Nephron (organoid): ENCODE results near the gene SRF.
A peak's percentile ranks its signal among the peaks of the same experiment; 100 is the strongest.
"Not testable (repeated sequence)": the region's sequence is repeated elsewhere in the genome, so short reads cannot be mapped to it uniquely, and the experiment has no call there.

ENCODE experiments used
- H3K27ac Mint-ChIP-seq, 3 experiments: 2 replicates each; pipeline ENCODE4 v1.8.0; 2020; ENCODE audit warnings: mixed read lengths in 3 of 3, mild to moderate bottlenecking in 2 of 3, moderate library complexity in 1 of 3
- H3K27me3 Mint-ChIP-seq: 2 replicates; pipeline ENCODE4 v1.8.0; 2021; ENCODE audit warnings: low read depth, mild to moderate bottlenecking, moderate library complexity, mixed read lengths
- H3K36me3 Mint-ChIP-seq: 2 replicates; pipeline ENCODE4 v1.8.0; 2020; ENCODE audit warnings: low read depth, mixed read lengths
- H3K4me1 Mint-ChIP-seq: 2 replicates; pipeline ENCODE4 v1.8.0; 2020; ENCODE audit warnings: mixed read lengths
- H3K4me3 Mint-ChIP-seq, 3 experiments: 2 replicates each; pipeline ENCODE4 v1.8.0; 2020; ENCODE audit warnings: mild to moderate bottlenecking in 3 of 3, mixed read lengths in 3 of 3, moderate library complexity in 2 of 3
- H3K9me3 Mint-ChIP-seq: 2 replicates; pipeline ENCODE4 v1.8.0; 2020; ENCODE audit warnings: mixed read lengths
- CTCF ChIP-seq, 3 experiments: fragments of 200-600 bp; sonication (generic); IDR thresholded peaks; one replicate each; pipeline ENCODE4 v1.5.0; 2021; ENCODE audit warnings: antibody characterized with exemption in 3 of 3; ENCODE audit not compliant: unreplicated experiment in 3 of 3

Gene SRF

GRCh38 chr6:43138267-43138666, 32.8 kb upstream of the SRF start:
- peaks cover 20% of the 10 kb centered on the region for H3K4me1 Mint-ChIP-seq

GRCh38 chr6:43139973-43140372, 31.1 kb upstream of the SRF start:
- not testable (repeated sequence) for H3K4me3 Mint-ChIP-seq, H3K27me3 Mint-ChIP-seq, H3K9me3 Mint-ChIP-seq
- H3K36me3 Mint-ChIP-seq = peaks cover 29% of the 10 kb centered on the region
- peaks cover 28% of the 10 kb centered on the region for H3K4me1 Mint-ChIP-seq
- H3K27ac Mint-ChIP-seq = peak overlapping the region in 1 of 3 experiments; percentile 93

More at GRCh38 chr6:43138267-43138666, 32.8 kb upstream of the SRF start:
- peaks cover 28% of the 10 kb centered on the region for H3K36me3 Mint-ChIP-seq
- no peak overlapping the region for H3K27ac Mint-ChIP-seq
- no peak for TF ChIP-seq CTCF (IDR thresholded peaks at IDR 0.05; ENCODE audit: unreplicated experiment in 3 of 3)
- H3K9me3 Mint-ChIP-seq = no peaks in the 10 kb centered on the region
- no peaks in the 10 kb centered on the region for H3K27me3 Mint-ChIP-seq
- H3K4me3 Mint-ChIP-seq = no peak overlapping the region

GRCh38 chr6:43141644-43142043, 29.4 kb upstream of the SRF start:
- Mint-ChIP-seq H3K4me3 (no peak overlapping the region), H3K27ac (peak overlapping the region; percentile 59 to 93 (median 88)), H3K36me3 (peaks cover 40% of the 10 kb centered on the region), H3K27me3 (no peaks in the 10 kb centered on the region), H3K4me1 (peaks cover 28% of the 10 kb centered on the region), H3K9me3 (no peaks in the 10 kb centered on the region)
- TF ChIP-seq CTCF (IDR thresholded peaks at IDR 0.05; ENCODE audit: unreplicated experiment in 3 of 3) = no peak

- Mint-ChIP-seq H3K36me3 (peaks cover 36% of the 10 kb centered on the region), H3K9me3 (no peaks in the 10 kb centered on the region), H3K4me3 (no peak overlapping the region), H3K27ac (peak overlapping the region; percentile 94 to 99 (median 98)), H3K4me1 (peaks cover 28% of the 10 kb centered on the region), H3K27me3 (no peaks in the 10 kb centered on the region)
- TF ChIP-seq CTCF (IDR thresholded peaks at IDR 0.05; ENCODE audit: unreplicated experiment in 3 of 3) = no peak
Measured at GRCh38 chr6:43142101-43142500, 29.0 kb upstream of the SRF start.

- H3K9me3 Mint-ChIP-seq = no peaks in the 10 kb centered on the region
- peak overlapping the region; percentile 49 to 53 (median 51) for H3K4me3 Mint-ChIP-seq
- peaks cover 28% of the 10 kb centered on the region for H3K4me1 Mint-ChIP-seq
- peaks cover 38% of the 10 kb centered on the region for H3K36me3 Mint-ChIP-seq
- peak overlapping the region; percentile 94 to 99 (median 98) for H3K27ac Mint-ChIP-seq
- TF ChIP-seq CTCF (IDR thresholded peaks at IDR 0.05; ENCODE audit: unreplicated experiment in 3 of 3) = peak; percentile 96 to 99 (median 97)
- no peaks in the 10 kb centered on the region for H3K27me3 Mint-ChIP-seq
Measured at GRCh38 chr6:43143235-43144128, 27.6 kb upstream of the SRF start.

- H3K4me3 Mint-ChIP-seq = no peak overlapping the region
- no peak for TF ChIP-seq CTCF (IDR thresholded peaks at IDR 0.05; ENCODE audit: unreplicated experiment in 3 of 3)
- peak overlapping the region in 1 of 3 experiments; percentile 99 for H3K27ac Mint-ChIP-seq
- no peaks in the 10 kb centered on the region for H3K9me3 Mint-ChIP-seq
- no peaks in the 10 kb centered on the region for H3K27me3 Mint-ChIP-seq
- H3K4me1 Mint-ChIP-seq = peaks cover 28% of the 10 kb centered on the region
- peaks cover 37% of the 10 kb centered on the region for H3K36me3 Mint-ChIP-seq
Measured at GRCh38 chr6:43144879-43145278, 26.2 kb upstream of the SRF start.
